ENCODE results near the gene SPTBN1. TPM values are rescaled to one million over a fixed set of nuclear protein-coding genes. Genes with fewer than 3 reads are reported as not detected.

Gene SPTBN1
- total RNA-seq, 1 donor from 2014 or later: 224 TPM

DNA sequence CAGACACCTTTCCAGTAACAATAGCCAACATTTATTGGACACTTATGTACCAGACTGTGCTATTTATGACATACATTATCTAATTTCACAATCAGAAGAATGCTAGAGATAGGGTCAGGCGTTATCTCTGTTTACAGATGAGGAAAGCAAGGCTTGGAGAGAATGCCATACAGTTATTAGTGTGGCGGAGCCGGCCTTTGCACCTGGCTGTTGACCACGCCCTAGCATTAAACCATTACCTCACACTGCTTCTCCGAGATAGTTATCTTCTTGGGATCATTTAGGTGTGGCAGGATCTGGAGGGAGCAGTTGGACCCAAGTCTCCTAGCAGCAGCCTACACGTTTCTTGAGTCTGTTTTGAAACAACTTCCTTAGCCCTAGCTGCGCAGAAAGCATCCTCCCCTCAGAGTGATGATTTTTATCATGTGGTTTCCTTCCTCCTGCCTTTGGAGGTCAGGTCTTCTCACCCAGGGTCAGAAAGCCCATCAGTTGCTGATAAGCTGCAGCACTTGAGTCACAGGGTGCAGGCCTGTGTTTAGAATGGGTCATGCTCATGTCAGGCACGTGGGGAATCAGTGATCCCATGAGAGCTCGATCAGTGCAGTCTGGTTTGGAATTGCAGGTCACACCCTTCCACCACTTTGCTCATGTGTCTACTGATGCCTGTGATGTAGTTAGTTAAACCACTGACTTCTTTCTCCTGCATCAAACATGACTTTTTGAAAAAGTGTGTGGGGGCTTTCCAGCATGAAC lies 118.2 kb downstream of the SPTBN1 start:
- no peak for DNase-seq (ENCODE audit: low read depth)
- TF ChIP-seq, protein P1, sequence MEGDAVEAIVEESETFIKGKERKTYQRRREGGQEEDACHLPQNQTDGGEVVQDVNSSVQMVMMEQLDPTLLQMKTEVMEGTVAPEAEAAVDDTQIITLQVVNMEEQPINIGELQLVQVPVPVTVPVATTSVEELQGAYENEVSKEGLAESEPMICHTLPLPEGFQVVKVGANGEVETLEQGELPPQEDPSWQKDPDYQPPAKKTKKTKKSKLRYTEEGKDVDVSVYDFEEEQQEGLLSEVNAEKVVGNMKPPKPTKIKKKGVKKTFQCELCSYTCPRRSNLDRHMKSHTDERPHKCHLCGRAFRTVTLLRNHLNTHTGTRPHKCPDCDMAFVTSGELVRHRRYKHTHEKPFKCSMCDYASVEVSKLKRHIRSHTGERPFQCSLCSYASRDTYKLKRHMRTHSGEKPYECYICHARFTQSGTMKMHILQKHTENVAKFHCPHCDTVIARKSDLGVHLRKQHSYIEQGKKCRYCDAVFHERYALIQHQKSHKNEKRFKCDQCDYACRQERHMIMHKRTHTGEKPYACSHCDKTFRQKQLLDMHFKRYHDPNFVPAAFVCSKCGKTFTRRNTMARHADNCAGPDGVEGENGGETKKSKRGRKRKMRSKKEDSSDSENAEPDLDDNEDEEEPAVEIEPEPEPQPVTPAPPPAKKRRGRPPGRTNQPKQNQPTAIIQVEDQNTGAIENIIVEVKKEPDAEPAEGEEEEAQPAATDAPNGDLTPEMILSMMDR (conservative IDR thresholded peaks at IDR 0.05; ENCODE audit: low read depth, low read length): no peak
- H3K4me3 ChIP-seq (ENCODE audit: low read depth, low read length): no peak overlapping the region

DNA sequence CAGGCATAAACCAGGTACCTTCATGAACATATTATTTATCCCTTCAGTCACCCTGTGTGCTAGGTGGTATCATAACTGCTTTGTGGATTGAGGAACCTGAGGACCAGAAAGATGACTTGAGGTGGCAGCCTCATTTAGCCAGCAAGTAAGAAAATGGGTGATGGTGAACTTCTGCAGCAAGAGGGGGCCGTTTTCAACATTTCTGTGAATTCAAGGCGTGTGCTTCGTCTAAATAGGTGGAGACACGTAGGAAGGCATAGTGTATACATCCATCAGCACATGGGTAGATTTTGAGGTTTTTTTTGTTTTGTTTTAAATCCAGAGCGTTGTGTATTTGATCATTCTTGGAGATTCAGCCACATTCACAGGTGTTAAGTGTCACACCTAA lies 118.7 kb downstream of the SPTBN1 start:
- no peak for DNase-seq (ENCODE audit: low read depth)
- H3K4me3 ChIP-seq (ENCODE audit: low read depth, low read length): no peak overlapping the region
- TF ChIP-seq, protein P1 (conservative IDR thresholded peaks at IDR 0.05; ENCODE audit: low read depth, low read length): no peak

DNA sequence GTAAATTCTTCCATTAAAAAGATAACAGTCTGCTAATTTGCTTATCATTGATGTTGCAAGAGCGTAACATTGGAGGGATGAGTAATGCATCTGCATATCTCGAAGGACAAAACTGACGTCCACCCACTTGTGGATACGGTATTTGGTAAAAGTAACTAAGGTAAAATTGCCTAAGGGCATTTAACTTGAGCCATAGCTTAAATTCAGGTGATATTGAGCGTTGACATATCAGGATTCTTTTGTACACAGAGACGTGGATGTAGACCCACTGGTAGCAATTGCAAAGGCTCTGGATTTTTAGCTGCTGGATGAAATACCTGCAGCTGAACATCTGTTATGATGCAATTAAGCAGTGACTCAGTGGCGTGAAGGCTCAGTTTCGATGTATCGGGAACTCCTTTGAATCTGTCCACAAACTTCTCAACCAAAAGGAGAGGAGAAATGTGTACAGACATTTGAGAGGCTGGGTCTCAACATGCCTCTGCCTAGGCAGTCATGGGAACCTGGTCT lies 119.3 kb downstream of the SPTBN1 start:
- TF ChIP-seq, protein P1 (conservative IDR thresholded peaks at IDR 0.05; ENCODE audit: low read depth, low read length): no peak
- DNase-seq (ENCODE audit: low read depth): no peak
- H3K4me3 ChIP-seq (ENCODE audit: low read depth, low read length): no peak overlapping the region

DNA sequence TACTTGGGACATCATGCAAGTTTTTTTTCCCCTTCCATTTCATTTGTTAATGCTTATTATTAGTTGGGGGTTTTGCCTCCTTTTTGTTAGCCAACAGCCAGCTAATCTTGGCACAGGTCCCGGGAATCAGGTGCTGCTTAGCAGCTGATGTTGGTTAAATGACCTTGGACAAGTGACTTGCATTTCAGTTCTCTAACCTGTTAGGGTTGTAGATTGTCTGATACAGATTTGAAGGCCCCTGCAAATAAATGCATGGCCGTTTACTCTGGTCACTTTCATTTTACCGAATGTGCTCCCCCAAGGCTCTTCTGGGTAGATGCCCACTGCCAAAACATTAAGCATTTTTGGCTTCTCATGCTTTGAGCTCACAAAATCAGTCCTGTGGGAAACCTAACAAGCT lies 120.9 kb downstream of the SPTBN1 start:
- DNase-seq (ENCODE audit: low read depth): no peak
- H3K4me3 ChIP-seq (ENCODE audit: low read depth, low read length): no peak overlapping the region
- TF ChIP-seq, protein P1 (conservative IDR thresholded peaks at IDR 0.05; ENCODE audit: low read depth, low read length): no peak

DNA sequence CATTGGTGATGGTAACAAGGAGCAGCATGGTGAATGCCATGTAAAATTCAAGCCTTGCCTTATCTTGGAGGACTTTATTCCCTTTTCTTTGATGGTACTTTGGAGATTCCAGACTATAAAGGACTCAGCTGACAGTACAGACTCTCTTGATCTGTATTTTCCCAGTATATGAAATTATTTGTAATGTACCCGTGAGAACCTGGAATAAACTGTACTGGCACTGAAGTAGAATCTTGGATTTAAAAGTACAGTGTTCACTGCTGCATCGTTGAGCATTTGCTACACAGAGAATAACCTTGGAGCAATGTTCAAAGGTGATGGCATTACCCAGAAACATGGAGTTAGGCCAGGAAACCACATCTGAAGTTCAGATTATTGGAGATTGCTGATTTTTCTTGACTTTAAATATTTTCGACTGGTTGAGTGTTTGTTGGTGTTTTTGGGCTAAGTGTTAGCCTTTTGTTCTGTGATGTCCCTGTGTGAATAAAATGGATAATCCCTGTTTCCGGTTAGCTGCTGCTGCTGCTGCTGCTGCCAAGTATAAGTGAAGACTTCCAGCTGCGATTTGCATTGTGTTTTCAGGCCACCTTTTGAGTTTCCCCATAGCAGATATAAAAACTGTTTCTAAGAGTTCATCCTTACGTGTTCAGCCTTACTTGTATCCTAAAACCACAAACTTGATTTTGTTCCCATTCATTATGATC lies 122.0 kb downstream of the SPTBN1 start:
- H3K4me3 ChIP-seq (ENCODE audit: low read depth, low read length): no peak overlapping the region
- no peak for DNase-seq (ENCODE audit: low read depth)

DNA sequence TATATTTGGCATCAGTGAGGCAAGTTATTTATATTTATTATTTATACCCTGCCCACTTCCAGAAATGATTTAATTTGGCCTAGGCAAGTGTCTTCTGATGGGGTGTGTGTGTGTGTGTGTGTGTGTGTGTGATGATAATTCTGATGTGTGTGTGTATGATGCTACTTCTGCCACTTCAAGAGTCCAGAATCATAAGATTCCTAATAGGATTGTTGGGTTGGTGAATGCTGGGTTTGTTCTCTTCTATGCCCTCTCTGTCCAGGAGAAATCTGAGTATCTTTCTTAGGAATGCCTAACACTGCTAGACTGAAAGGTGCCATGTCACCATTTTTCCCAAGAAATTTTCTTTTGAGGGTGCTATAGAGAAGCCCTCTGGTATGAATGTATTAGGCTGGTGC lies 122.5 kb downstream of the SPTBN1 start:
- TF ChIP-seq, protein P1 (conservative IDR thresholded peaks at IDR 0.05; ENCODE audit: low read depth, low read length): no peak
- H3K4me3 ChIP-seq (ENCODE audit: low read depth, low read length): no peak overlapping the region
- no peak for DNase-seq (ENCODE audit: low read depth)

More for the DNA sequence above, 122.0 kb downstream of the SPTBN1 start:
- TF ChIP-seq, protein P1 (conservative IDR thresholded peaks at IDR 0.05; ENCODE audit: low read depth, low read length): no peak

All from epithelial cell of proximal tubule (primary cell).